Activated T-cell treated with anti-CD3 and anti-CD28 coated beads for 24 hours (primary cell): ENCODE data around the gene BICDL1.
A peak's percentile ranks its signal among the peaks of the same experiment; 100 is the strongest.

Experiments
- DNase-seq: peaks from one replicate; pipeline ENCODE4 v3.0.0-alpha.2; 2020; ENCODE audit warnings: low read depth

The BICDL1 gene

GRCh38 chr12:120079411-120080400, 90.7 kb downstream of the BICDL1 start:
- DNase-seq, result no peak

DNA sequence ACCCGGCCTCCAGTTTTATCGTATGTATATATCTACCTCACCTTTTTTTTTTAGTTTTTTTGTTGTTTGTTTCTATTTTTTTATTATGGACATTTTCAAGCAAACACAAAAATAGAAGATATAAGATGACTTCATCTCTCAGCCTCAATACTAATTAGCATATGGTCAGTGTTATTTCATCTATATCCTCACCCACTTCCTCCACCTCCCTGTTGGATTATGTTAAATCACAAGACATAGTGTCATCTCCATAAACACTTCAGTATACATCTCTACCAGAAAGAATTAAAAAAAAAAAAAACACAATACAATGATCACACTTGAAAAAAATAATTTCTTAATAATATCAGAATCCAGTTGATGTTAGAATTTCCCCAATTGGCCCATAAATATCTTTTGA, 92.6 kb downstream of the BICDL1 start:
- DNase-seq, result no peak

DNA sequence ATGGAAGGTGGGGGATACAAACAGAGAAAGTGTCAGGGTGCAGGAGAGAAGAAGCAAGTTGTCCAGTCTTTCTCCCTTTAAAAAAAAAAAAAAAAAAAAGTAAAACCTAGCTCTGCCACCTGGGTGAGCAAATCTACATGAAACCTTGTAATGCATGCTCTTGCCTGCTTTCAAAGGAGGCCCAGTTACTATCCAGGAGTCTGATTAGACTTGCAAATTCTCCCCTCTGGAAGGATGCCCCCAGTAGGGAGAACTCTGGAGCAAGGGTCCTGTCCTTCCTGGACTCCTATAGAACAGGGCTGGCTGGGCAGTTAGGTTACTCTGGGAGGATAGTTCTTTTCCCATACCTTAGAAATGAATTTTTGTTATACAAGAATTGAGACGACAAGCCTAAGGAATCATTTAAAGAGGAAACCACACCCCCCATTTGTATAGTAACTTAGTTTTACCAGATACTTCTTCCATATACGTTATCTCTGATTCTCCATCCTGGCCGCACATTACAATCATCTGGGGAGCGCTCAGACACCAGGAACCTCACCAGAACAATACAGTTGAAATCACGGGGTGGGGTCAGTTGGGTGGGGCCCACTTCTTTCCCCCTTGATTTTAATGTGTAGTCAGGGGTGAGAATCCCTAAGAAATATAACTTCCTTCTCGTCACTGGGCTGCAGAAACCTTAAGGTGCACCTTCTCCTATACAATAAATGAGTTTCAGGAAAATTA, 97.0 kb downstream of the BICDL1 start:
- DNase-seq, result no peak

- peak; percentile 99 for DNase-seq
Observed at GRCh38 chr12:120086801-120087621, 98.0 kb downstream of the BICDL1 start.

DNA sequence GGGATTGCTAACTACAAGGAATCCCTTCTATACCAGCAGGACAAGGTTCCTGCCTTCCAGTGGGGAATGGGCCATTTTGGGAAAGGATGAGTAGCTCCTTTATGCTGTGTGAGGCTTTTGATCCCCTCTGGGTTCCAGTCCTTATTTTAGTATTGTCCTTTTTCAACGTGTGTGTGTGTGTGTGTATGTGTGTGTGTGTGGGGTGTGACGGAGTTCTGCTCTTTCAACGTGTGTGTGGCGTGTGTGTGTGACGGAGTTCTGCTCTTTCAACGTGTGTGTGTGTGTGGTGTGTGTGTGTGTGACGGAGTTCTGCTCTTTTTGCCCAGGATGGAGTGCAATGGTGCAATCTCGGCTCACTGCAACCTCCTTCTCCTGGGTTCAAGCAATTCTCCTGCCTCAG, 100.1 kb downstream of the BICDL1 start:
- DNase-seq, result no peak

- DNase-seq, result no peak
Observed at GRCh38 chr12:120089796-120090195, 100.8 kb downstream of the BICDL1 start.

DNA sequence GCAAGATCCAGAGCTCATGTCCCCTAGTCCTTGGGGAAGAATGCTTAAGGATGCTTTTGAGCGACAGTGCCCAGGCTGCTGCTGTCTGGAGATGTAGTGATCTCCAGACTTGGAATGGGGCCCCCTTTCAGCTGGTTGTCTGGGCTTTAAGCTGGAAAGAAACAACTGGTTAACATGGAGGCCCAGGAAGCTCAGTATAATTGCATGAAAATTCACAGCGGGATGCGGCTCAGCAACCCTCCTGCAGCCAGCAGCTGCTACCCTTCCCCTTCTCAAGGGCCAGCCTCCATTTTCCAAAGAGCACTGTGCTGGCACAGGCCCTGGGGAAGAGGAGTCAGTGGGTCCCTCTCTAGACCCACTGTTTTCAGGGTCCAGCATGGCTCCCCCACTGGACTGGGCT, 101.2 kb downstream of the BICDL1 start:
- no peak for DNase-seq

DNA sequence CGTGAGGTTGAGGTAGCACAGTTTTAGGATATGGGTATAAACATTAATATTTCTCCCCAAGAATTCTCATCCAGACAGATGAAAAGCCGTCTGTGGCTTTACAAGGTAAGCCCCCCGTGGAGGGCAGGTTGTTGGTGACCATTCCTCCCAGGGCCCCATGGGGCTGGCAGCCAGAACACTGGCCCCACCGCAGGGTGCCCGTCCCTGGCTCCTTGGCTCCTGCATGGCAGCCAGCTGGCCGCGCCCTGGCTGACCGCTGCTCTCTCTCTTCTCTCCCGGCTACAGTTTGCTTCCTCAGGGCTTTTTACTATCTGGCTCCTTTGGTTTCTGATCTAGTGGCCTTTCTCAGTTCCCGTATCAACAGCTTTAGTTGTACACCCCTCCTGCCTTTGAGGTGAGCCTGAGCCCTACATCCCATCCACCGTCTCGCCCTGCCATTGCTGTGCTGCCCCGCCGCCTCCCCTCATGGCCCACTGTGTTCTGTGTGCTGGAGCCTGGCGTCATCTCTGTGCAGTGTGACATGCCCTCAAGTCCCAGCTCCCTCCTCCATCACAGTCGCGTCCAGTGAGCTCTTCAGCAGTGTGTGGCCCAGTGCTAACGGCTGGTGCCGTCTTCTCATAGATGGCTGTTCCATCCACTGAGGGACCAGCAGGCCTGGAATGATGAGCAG, 101.7 kb downstream of the BICDL1 start:
- DNase-seq, result no peak

DNA sequence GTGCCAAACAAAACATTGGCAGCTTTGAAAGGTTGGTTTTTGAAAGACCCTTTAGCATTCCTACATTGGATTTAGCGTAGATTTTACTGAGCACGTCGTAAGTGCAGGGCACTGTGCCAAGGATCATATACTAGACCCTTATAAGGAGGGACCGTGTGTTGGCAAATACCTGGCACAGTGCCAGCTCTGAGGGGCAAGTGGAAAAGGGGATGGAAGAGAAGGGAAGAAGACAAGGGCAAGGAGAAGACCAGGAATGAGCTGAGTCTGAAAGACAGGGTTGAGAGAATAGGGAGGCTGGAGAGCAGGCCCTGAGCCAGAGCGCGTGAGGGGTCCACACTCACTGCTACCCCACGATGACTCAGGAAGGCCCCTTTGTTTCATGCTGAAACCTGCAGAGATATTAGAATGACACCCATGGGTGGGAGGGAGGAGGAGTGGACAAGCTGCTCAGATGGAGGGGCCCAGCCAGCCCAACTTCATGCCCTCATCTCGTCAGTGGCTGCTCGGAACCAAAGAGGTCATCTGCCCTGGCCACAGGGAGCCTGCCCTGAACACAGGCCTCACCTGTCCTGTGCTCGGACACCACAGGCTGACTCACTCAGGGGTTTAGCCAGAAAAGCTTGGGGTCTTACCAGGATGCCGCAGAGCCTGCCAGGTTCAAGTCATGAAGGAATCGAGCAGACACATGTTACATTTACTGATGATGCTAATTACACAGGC, 102.5 kb downstream of the BICDL1 start:
- no peak for DNase-seq

GRCh38 chr12:120092551-120093335, 103.7 kb downstream of the BICDL1 start:
- no peak for DNase-seq

DNA sequence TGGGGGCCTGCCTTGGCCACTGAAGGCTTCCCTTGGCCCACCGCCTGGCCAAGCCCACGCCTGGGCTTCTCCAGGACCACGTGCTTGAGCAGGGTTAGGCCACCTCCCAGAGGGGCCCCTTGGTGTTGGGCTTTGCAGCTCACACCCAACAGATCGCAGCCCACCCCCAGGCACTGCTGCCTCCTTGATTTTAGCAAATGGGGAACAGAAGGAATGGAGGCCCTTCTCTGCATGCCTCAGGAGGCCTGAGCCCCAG, 104.2 kb downstream of the BICDL1 start:
- no peak for DNase-seq

- no peak for DNase-seq
Observed at GRCh38 chr12:120093592-120094355, 104.7 kb downstream of the BICDL1 start.

DNA sequence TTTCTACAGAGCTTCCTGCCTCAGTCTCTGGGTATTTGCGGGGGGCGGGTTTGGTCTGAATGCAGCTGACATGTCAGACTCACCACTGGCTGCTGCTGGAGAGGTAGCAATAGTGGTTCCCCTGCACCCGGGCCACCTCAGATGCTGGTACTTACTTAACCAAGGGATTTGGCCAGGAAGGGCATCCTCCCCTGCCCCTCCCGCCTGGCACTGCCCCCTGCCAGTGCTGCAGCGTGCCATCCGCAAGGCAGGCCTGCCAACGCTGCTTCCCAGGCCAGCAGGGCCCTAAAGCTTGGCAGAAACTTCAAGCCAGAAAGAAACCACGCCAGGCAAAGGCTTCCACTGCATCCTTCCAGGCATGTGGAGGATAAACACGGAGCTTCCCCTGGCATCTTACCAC, 105.4 kb downstream of the BICDL1 start:
- no peak for DNase-seq

DNA sequence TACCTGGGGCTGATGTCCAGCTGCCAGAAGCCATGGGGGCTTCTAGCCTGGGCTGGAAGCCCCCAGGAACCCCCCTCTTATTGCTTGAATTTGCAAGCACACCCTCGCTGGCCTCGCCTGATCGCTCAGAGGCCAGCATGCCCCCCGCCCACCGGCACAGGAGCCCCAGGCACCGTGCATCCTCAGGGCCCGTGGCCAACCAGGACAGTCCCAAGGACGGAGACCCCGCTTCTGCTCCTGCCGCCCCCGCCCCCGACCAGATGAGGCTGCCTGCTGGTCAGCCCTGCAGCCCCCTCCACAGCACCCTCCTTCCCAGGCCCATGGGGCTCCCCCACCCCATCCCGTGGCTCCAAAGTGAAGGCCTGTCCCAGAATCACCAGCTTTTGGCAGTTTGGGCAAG, 106.3 kb downstream of the BICDL1 start:
- no peak for DNase-seq

DNA sequence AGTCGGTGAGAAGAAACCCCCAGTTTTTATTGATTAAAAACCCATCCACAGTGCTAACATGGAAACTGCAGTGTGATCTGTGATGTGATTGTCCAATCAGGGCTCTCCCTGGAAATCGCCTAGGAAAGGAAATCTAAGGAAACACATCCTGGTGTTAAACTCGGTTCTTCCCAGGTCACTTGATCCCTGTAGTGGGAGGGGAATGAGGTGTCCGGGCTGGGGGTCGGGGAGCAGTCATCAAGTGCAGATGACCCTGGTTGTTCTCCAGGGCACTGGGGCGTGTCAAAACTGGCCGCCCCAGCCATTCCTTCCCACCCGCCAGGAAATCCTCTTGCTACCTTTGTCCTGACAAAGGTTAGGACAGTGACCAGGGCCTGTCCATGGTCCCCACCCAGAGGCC, 106.7 kb downstream of the BICDL1 start:
- no peak for DNase-seq

DNA sequence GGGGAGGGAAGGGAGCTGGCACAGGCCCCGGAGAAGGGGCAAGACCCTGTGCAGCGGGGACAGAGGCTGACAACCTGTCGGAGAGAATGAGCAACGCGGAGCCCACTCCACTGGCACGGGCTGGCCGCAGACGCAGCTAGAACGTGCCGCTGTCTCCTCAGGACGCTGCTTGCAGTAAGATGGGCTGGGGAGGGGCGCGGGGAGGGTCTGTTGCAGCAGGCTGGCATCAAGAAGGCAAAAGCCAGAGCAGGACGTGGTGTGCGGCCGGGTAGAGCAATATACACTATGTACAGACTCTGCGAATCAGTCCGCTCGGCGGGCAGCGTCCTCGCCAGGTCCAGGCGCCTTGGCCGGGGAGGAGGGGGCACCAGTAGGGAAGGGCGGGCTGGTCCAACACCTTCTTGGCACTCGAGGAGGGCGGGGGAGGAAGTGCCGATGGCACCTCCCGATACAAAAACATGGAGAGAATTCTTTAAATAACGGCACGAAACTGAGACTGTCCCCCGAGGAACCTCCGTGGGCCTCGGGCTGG, 107.7 kb downstream of the BICDL1 start:
- DNase-seq, result no peak

DNA sequence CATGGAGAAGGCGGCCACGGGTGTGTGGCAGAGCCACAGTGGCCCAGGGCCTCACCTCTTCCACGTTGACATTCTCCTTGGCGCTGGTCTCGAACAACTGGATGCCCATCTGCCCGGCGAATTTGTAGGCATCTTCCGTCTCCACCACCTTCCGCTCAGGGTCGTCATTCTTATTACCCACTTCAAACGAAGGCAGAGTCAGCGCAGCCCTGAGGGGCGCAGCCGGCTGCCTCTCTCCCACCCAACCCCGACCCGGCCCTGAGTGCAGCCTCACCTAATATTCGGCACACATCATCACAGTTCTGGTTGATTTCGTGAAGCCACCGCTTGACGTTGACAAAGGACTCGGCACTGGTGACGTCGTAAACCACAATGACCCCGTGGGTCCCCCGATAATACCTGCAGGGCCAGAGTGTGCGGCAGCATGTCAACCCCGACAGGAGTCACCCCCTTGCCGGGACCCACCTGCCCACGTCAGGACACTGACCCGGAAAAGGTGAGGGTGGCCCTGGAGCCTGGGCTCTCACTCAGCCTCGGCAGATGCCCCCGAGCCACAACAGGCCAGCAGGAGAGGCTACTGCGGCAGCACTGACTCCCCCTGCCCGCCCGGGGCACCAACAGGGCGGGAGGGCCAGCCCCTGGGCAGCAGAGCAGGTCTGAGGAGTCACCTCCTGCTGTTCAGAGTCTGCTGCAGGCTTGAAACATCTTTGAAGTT, 109.9 kb downstream of the BICDL1 start:
- no peak for DNase-seq

GRCh38 chr12:120099738-120100137, 110.7 kb downstream of the BICDL1 start:
- no peak for DNase-seq

- DNase-seq, result no peak
Observed at GRCh38 chr12:120100630-120101029, 111.6 kb downstream of the BICDL1 start.
